AG04449 (cell line): Measurements from ENCODE around the gene ZNF213.

ENCODE experiments used
- CTCF ChIA-PET: fragments of 350-600 bp; formaldehyde crosslinking; extraction: SDS; loops from one replicate; lab custom pipeline; 2021; ENCODE audit warnings: antibody characterized with exemption; lab: Yijun Ruan, JAX
- POLR2A ChIA-PET: fragments of 400-600, 350-600 bp; formaldehyde crosslinking; extraction: SDS; loops from one replicate; lab custom pipeline; 2020; ENCODE audit warnings: antibody characterized with exemption, inconsistent platforms; lab: Yijun Ruan, JAX
- DNase-seq: peaks from one replicate; pipeline ENCODE4 v3.0.0-alpha.2; 2010; ENCODE audit warnings: low read depth, low spot score
- H3K4me3 ChIP-seq: 2 replicates; pipeline ENCODE4 v1.5.1; 2011; ENCODE audit warnings: low read depth, mild to moderate bottlenecking, control low read depth, low read length
- TF ChIP-seq, protein P1 (sequence below): IDR thresholded peaks from one replicate; pipeline ENCODE4 v1.5.1; 2011; ENCODE audit warnings: mild to moderate bottlenecking, moderate library complexity, low read length, control low read depth, inconsistent platforms; ENCODE audit not compliant: insufficient read depth; ENCODE audit errors: missing control alignments

Gene ZNF213

GRCh38 chr16:3152277-3152990 lies 17.6 kb downstream of the ZNF213 start:
- peak; percentile 70 for DNase-seq
- ChIA-PET CTCF (interaction anchor here (1.2 to 10.3 kb wide), 4 partner anchors 10 to 18 kb away, joined by 3 to 206 read pairs (median 9); partner anchors contain the start of gene ZNF213), POLR2A (no interaction called here)
- H3K4me3 ChIP-seq: peak overlapping the region; percentile 66
- TF ChIP-seq, protein P1, sequence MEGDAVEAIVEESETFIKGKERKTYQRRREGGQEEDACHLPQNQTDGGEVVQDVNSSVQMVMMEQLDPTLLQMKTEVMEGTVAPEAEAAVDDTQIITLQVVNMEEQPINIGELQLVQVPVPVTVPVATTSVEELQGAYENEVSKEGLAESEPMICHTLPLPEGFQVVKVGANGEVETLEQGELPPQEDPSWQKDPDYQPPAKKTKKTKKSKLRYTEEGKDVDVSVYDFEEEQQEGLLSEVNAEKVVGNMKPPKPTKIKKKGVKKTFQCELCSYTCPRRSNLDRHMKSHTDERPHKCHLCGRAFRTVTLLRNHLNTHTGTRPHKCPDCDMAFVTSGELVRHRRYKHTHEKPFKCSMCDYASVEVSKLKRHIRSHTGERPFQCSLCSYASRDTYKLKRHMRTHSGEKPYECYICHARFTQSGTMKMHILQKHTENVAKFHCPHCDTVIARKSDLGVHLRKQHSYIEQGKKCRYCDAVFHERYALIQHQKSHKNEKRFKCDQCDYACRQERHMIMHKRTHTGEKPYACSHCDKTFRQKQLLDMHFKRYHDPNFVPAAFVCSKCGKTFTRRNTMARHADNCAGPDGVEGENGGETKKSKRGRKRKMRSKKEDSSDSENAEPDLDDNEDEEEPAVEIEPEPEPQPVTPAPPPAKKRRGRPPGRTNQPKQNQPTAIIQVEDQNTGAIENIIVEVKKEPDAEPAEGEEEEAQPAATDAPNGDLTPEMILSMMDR: peak; percentile 48

DNA sequence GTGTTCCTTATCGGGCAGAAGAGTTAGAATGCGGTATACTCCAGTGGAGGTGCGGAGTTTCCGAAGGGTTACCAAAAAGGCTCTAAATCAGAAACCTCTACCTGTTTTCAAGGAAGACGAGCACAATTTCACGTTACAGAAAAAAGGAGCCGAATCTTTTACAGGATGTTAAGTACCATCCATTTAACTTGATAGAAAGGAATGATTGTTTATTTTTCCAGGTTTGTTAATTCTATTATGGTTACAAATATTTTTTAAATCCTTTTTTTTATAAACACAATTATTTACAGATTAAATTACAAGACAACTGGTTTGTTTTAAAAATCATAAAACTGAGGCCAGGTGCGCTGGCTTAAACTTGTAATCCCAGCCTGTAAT lies 18.2 kb downstream of the ZNF213 start:
- H3K4me3 ChIP-seq: peak overlapping the region; percentile 66; the same call in 1 of the 2 replicates
- ChIA-PET CTCF (interaction anchor here (1.2 to 10.3 kb wide), 4 partner anchors 9 to 19 kb away, joined by 3 to 206 read pairs (median 9); partner anchors contain the start of gene ZNF213), POLR2A (no interaction called here)
- DNase-seq: no peak
- TF ChIP-seq, protein P1: no peak

DNA sequence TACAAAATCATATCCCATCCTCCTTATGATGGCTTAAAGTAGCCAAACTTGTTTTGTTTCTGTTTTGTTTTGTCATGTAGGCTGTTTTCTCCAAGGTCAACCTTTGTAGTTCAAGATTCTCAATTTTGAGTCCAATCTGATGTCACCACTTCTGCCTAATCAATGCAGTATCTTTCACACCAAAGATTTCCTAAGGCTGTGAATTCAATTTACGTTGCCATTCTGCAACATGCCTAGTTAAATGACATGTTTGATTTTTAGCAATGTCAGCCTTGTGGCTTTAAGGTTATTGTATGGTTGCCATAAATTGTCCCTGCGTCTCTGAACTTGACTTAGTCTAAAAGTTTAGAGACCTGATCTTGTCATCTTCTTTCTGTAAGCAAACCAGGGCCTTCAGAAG lies 20.4 kb downstream of the ZNF213 start:
- POLR2A ChIA-PET: no interaction called here
- no peak for DNase-seq
- no peak overlapping the region for H3K4me3 ChIP-seq
- CTCF ChIA-PET: no interaction called here
- TF ChIP-seq, protein P1: no peak

DNA sequence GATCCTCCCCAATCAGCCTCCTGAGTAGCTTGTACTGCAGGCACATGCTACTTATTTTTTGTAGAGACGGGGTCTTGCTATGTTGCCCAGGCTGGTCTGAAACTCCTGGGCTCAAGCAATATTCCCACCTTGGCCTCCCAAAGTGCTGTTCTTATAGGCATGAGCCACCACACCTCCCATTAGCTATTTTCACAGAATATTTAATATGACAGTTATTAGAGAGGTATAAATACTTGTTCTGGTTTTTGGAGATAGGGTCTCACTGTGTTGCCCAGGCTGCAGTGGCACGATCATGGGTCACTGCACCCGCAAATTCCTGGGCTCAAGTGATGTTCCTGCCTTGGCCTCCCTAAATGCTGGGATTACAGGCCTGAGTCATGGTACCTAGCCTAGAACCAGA lies 21.1 kb downstream of the ZNF213 start:
- no peak for DNase-seq
- ChIA-PET POLR2A (no interaction called here), CTCF (interaction anchor here (1.2 kb wide), 1 partner anchor 10 kb away, joined by 3 read pairs; no protein-coding TSS in a partner anchor)
- TF ChIP-seq, protein P1: no peak
- H3K4me3 ChIP-seq: no peak overlapping the region

- ChIA-PET POLR2A (interaction anchor here (0.9 to 1.4 kb wide), 2 partner anchors 25 to 137 kb away, joined by 3 to 7 read pairs; partner anchors contain the start of gene TNFRSF12A), CTCF (interaction anchor here (0.9 to 2.3 kb wide), 7 partner anchors 8 to 126 kb away, joined by 3 to 9 read pairs (median 4); no protein-coding TSS in a partner anchor)
- peak overlapping the region; percentile 72 for H3K4me3 ChIP-seq
- TF ChIP-seq, protein P1: no peak
- peak; percentile 92 for DNase-seq
Observed at GRCh38 chr16:3157229-3158025, 22.6 kb downstream of the ZNF213 start.

DNA sequence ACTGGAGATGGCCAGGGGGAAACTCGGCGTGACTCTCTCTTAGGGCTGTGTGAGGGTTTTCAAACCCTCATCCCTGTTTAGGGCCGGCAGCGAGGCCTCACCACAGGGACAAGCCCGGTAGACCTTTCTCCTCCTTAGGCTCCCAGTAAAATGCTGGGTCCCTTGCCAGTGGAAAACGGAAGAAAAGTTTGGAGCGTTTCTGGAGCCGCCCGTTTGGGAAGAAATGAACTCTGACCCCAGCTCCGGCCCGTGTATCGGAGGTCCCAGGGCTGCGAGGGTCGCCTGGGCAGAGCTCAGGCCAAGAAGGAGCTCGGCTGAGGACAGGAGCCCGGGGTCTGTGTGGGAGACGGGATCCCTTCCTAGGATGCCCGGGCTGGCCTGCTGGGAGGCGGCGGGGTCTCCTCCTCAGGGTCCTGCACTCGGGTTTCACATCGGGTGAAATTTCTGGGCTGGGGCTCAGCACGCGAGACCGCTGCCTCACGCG lies 23.2 kb downstream of the ZNF213 start:
- TF ChIP-seq, protein P1: no peak
- CTCF ChIA-PET: interaction anchor here (0.7 to 2.3 kb wide), 8 partner anchors 8 to 126 kb away, joined by 3 to 9 read pairs (median 4); no protein-coding TSS in a partner anchor
- H3K4me3 ChIP-seq: peak overlapping the region; percentile 72
- DNase-seq: no peak
- POLR2A ChIA-PET: interaction anchor here (0.9 to 1.4 kb wide), 2 partner anchors 24 to 138 kb away, joined by 3 to 7 read pairs; partner anchors contain the start of gene TNFRSF12A
